ENCODE results near the gene NKAIN4.
"Not testable (repeated sequence)": the region's sequence is repeated elsewhere in the genome, so short reads cannot be mapped to it uniquely, and the experiment has no call there.

Gene NKAIN4

DNA sequence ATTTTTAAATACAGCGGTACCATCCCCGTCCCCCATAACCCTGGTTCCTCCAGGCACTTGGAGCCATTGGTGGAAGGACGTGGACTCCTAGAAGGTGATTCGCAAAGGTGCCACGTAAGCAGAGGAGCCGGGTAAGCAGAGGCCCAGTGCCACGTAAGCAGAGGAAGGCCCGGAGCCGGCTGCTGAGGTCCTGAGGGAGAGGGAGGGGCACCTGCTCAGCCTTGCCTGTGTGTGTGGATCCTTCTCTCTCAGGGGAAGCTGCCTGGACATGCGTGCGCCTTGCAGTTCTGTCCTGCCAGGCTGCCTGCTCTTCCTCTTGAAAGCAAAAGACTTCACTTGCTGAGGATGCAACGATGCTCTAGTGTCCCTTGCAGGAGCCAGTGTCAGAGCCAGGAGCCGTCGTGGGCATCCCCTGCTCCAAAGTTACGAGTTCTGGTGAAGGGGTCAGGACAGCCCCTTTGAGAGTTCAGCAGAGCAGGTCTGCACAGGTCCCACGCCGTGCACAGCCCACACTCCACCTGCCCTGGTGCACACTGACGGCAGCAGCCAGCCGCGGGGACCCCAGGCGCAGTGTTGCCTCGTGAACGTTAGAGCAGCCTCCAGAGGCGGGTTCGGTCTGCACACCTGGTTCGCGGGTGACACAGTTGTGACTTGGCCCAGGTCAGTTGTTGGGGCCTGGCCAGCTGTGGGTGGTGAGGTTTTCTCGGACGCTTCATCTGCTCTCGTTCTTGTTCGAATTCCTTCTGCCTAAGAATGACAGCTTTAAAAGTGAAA, 1.9 kb upstream of the NKAIN4 start:
- DNase-seq = no peak

DNA sequence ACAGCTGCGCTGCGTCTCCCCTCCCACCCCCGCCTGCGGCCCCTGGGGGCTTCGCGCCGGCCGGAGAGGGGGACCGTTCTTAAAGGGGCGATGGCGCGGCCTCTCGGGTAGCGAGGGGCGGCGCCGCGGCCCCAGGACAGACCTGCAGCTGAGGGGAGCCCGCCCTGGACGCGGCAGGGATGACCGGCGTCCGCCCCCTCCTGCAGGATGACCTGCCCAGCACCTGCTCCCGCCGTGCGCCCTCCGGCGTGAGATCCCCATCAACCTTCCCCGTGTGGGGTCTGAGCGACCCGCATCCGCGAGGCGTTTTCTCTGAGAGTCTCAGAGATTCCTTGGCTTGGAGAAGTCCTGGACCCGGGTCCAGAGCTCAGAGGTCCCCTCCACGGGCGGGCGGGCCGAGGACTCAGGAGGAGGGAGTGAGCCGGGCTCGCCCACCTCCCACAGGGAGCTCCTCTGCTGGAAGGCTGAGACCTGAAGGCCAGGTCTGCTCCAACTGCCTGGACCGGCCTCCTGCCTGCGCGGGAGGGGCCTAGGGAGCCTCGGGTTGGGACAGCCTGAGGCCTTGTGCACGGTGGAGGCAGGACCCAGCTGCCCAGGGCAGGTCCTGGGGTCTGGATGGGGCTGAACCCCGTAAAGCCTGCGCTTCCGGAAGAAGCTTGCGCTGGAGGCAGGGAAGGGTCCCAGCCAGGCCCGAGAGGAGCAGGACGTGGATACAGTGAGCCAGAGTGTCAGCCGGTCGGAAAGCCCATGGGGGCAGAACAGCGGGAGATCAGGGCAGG, 532 bp upstream of the NKAIN4 start:
- DNase-seq = no peak

DNA sequence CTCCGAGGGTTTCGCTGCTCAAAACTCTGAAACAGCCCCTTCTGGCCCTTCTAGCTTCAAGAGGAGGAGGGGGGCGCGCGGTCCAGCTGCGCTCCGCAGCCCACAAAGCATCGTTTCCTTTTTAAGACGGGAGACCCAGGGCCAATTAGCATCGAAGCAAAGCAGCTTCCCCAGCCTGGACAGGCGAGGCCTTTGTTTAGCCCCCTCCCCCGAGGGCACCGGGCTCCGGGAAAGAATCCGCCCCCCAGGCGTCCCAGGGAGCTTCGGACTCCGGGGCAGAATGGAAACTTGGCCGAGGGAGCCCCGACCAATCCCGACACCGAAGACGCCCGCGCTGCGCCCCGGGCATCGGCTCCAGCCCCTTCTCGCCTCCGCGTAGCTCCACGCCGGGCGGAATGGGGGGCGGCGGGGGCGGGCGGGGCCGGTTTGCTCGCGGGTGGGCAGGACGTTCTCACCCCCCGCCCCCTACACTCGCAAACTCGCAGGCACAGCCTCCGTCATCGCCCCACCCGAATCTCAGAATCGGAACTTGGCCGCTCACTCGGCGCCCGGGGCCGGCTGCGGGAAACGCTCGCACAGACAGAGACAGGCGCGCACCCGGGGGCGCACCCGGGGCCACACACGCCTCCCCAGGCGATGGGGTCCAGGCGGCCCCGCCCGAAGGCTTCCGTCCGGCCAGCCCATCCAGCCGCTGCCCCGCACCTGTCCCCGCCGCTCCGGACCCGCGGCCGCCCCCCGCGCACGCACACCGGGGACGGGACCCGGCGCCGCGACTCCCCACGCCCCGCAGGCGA, 628 bp downstream of the NKAIN4 start:
- no peak for DNase-seq

DNA sequence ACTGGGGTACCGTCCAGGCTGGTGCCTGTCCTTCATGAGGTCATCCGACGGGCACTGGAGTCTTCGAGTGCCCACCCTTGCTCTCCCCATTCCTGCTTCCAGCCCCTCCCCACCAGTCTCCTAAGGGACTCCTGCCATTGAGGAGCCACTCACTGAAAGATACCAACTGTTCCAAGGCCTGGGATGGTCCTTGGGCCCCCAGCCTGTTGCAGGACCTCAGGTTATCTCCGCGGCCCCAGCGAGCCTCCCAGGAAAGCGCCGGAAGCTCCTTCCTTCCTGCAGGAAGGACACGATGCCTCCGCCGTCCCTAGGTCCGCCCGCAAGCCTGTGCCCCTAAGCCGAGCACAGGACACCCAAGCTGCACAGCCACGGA, 1.2 kb downstream of the NKAIN4 start:
- no peak for DNase-seq

DNA sequence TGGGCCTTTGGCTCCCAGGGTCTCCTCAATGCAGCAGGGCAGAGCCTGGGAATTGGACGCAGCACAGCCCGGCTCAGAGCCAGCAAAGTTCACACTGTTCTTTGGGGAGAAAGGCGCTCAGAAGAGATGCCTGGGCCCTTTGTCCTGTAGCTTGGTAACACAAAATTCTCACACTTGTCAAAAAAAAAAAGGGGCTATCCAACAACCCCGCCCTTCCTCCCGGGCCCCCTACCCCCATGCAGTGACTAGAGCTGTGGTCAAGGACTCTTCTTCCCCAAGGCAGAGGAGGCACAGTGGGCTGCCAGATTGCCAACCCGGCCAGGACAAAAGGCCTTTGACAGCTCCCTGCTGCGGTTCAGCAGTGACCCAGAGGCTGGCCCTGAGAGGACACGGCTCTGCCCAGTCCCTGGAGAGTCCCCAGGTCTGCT, 2.0 kb downstream of the NKAIN4 start:
- no peak for DNase-seq

DNA sequence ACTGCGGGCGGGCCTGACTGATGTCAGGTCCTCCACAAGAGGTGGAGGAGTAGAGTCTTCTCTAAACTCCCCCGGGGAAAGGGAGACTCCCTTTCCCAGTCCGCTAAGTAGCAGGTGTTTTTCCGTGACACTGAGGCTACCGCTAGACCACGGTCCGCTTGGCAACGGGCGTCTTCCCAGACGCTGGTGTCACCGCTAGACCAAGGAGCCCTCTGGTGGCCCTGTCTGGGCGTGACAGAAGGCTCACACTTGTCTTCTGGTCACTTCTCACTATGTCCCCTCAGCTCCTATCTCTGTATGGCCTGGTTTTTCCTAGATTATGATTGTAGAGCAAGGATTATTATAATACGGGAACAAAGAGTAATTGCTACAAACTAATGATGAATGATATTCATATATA, 2.9 kb downstream of the NKAIN4 start:
- DNase-seq = not testable (repeated sequence)

DNA sequence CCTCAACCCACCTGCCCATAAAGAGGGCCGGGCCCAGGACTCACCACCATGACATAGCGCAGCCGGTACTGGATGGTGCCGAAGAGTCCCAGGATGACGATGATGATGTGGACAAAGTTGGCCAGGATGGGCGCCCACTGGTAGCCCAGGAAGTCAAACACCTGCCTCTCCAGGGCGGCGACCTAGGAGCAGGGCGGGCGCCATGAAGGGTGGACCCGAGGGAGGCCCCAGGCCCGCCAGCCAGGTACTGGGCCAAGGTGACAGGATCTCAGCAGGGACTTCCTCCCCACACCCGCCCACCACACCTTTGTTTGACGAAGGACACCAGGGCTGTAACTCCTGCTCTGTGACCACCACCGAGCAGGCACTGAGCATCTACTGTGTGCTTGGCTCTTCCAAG, 4.4 kb downstream of the NKAIN4 start:
- no peak for DNase-seq

DNA sequence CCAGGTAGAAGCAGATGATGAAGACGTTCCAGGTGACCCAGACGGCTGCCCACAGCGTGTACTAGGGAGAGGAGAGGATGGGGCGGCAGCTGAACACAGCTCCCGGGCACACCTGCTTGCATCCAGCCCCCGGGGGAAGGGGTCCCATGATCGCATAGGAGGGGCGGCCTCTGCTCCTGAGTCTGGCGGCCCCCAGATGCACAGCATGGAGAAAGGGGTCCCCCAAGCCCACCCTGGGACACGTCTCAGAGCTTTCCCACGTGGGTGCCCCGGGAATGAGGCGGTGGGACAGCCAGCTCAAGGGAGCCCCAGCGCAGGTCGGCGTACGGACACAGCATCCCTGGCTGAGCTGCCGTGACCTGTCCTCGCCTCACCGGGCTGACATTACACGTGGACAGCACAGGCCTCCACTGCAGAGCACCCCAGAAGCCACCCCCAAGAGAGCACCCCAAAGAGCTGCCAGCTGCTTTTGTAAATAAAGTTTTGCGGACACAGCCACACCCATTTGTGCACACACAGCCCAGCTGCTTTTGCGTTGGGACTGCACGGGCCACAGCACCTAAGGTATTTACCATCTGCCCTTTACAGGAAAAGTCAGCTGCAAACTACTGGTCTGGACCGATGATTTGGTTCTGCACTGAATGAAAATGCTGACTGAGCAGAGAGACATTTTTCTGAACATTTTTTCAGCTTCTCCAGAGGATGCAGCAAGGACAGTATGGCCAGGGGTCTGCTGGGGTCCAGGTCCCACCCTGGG, 5.2 kb downstream of the NKAIN4 start:
- DNase-seq = no peak

DNA sequence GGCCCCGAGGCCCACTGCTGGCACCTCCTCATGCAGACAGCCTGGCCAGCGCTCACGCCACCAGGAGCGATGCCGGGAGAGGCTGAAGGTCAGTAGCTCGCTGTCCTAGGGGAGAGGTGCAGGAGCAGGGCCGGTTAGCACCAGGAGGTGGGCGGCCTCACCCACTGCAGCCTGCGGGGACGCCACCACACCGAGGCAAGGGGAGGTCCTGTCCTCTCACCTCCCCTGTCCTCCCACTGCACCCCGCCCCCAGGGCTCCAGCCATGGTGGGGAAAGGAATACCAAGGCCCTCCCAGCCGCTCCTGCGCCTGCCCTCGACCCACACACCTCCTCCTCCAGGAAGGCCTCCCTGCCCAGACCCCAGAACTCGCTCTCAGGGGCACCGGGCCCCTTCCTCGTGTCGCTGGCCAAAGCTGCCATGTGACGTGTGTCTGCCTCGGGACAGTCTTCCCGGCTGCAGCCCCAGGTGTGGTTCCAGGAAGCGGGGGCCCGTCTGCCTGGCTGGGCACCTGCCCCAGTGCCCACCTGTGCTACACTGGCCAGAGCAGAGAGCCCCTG, 6.5 kb downstream of the NKAIN4 start:
- no peak for DNase-seq

DNA sequence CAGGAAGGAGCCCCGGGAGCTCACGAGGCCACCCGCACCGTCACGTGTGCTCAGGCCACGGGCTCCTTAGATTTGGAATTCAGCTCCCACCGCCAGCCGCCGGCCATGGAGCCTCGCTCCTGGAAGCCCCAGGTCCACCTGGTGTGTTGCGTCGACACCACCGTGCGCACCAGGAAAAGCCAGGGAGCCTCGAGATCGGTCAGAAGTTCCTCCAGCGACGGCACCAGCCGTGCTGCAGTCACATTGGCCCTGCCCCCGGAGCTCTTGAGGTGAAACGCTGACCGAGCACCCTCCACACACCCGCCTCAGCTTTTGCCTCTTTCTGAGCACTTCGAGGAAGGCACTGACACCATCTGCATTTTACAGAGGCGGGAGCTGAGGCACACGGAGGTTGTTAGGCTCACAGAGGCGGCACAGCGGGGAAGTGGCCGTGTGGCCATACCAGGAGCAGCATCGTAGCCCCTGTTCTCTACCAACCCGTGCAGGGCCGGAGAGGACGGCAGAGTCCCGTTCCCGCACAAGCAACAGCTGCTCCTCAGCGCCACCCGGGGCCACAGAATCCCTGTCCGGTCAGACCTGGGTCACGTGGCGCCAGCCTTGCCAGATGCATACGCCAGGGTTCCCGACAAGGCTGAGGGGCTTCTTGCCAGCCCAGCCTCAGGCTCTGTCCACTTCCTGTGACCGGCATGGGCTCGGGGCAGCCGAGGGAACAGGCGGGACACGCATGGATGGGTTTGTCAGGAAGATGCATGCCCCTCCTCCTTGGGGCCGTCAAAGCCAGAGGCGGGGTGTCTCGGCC, 7.6 kb downstream of the NKAIN4 start:
- no peak for DNase-seq

DNA sequence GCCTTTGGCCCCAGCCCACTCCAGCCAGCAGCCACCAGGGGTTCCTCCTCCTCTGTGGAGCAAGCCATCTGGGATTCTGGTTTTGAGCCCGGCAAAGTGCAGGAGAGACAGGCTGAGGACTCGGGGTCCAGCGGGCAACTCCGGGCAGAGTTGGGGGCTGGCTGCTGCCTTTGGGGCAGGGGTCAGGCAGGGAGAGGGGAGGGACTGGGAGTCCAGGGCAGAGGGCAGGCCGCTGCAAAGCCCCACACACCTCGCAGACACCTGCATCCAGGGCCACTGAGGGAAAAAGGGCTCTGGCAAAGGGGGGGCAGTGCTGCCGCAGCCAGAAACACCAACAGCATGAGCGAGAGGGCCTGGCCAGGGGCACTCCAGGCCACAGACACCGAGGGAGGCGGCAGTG, 9.8 kb downstream of the NKAIN4 start:
- no peak for DNase-seq

DNA sequence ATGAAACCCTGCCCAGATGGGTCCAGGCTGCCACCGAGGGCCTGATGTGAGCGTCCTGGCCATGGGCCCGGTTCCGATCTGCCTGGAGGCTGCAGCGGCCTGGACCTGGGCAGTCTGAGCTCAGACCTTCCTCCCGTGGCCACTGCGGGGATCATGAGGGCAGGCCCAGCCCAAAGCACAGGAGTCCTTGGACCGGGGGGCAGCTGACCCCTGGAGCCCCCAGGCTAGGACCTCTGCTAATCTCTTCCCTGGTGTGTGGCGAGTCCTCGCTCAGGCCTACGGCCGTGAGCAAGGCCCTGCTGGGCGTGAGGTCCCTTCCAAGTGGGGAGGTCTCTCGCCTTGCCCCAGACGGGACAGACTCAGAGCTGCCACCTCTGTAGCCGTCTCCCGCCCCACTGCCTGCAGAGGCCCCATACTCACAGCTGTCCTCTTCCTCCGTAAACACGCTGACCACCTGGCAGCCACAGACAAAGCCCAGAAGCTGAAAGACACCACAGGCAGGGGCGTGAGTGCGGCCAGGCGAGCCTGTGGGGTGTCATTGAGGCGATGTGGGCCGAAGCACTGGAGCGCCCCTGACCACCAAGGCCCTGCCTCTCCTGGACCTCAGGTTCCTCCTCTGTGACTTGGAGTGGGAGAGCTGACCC, 10.5 kb downstream of the NKAIN4 start:
- no peak for DNase-seq

DNA sequence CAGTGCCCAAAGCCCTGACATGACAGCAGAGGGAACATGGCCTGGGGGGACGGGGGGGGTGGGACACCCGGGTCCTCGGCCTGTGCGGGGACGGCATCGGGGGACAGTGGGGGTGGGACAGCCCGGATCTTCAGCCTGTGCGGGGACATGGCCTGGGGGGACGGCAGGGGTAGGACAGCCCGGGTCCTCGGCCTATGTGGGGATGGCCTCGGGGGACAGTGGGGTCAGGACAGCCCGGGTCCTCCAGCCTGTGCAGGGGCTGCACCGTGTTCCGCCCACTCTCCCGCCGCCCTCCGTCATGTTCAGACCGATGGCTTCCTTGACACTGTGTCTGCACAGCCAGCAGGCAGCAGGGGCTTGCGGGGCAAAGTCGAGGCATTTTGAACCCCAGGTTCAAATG, 11.5 kb downstream of the NKAIN4 start:
- no peak for DNase-seq

DNA sequence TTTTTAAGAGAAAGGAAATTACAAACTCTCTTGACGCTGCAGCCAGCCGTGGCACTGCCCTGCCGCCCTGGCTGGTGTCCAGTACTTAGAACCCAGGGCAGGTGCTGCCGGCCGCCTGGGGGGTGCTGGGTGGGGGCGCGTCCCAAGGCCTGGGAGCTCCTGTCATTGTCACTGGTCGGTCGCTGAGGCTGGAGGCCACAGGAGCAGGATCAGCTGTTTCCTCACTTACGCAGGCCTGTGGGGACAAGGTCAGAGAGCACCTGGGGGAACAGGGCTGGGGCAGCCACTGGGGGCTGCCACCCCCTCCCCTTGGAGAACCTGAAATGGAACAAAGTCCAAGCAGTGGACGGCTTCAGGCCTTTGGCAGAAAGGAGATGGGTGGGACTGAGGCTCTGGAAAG, 13.0 kb downstream of the NKAIN4 start:
- DNase-seq = no peak

DNA sequence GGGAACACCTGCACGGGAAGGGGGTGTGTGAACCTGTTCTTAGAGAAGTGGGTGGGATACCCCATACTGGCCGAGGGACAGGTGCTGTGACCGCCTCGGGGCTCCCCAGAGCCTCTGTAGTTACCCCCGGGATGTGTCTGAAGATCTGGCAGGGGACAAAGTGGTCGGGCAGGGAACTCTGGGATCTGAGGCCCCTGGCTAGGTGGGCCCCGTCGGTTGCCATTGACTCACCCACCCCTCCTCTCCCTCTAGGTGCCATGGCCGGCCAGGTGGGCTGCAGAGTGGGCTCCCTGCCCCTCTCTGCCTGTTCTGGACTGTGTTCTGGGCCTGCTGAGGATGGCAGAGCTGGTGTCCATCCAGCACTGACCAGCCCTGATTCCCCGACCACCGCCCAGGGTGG, 14.3 kb downstream of the NKAIN4 start:
- DNase-seq = no peak

DNA sequence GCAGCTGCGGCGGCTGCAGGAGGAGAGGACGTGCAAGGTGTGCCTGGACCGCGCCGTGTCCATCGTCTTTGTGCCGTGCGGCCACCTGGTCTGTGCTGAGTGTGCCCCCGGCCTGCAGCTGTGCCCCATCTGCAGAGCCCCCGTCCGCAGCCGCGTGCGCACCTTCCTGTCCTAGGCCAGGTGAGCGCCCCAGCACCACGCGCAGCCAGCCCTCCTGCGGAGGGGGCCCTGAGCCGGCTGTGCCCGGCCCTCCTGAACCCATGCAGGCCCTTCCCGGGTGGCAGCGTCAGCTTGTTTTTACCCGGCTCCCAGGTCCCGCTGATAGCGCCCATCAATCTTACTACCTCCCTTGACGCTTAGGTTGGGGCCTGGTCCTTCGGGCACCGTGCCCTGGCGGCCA, 14.8 kb downstream of the NKAIN4 start:
- DNase-seq = no peak

DNA sequence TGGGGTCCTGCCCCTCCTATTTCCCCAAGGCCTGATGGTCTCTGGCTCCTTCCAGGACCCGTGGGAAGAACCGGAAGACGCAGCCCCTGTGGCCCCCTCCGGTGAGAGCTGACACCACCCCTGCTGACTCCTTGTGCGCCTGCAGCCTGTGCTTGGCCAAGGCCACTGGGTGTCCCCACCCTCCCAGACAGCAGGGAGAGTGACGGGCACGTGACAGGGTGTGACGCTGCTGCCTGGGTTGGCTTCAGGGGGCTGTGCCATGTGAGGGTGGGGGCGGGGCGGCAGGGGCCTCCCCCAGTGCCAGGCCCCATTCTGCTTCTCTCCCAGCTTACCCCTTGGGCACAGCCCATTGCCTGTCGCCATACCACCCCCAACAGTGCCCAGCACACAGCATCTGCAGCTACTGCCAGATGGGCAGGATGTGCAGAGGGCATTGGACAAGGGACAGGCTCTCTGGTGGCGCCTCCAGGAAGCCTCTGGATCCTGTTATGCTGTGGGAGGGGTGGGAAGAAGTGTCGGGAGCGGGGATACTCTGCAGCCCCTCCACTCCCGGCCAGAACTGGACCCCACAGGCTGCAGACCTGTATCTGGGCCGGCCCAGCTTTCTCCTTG, 15.6 kb downstream of the NKAIN4 start:
- no peak for DNase-seq

DNA sequence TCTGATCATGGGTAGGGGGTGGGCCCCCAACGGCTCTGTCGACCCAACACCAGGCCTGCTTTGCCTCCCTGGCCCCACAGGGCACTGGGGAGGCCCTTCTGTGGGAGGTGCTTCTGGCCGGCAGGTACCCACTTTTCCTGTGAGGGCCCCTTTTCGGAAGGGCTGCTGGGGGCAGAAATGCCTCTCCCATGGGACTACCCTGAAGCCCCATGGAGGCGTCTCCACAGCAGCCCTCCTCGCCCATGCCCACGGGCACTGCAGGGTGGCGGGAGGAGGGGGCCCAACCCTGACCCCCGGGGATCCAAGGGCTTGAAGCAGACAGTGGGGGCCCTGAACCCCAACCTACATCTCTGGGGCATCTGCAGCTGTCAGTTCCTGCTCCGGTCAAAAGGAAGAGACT, 16.2 kb downstream of the NKAIN4 start:
- no peak for DNase-seq

DNA sequence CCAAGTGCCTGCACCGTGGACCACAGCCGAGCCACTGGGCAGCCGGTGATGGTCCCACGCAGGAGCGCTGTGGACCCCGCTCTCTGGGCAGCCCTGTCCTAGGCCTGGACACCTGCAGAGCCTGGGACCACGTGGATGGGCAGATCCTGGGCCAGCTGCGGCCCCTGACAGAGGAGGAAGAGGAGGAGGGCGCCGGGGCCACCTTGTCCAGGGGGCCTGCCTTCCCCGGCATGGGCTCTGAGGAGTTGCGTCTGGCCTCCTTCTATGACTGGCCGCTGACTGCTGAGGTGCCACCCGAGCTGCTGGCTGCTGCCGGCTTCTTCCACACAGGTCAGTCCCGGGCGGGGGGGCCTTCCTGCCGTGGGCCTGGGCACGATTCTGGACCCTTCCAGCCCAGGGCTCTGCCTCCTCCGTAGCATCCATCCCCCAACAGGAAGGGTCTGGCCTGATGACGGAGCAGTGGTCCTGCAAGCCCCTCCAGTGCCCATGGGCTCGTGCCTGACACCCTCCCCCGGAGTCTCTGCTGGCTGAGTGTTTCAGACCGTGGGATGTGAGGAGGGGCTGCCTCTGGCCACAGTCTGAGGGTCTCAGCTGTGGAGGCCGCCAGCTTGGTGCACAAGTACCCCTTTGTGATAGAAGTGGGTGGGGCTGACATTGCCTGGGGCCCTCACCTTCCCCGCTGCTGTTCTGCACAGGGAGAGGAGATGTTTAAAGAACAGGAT, 18.0 kb downstream of the NKAIN4 start:
- DNase-seq = no peak

DNA sequence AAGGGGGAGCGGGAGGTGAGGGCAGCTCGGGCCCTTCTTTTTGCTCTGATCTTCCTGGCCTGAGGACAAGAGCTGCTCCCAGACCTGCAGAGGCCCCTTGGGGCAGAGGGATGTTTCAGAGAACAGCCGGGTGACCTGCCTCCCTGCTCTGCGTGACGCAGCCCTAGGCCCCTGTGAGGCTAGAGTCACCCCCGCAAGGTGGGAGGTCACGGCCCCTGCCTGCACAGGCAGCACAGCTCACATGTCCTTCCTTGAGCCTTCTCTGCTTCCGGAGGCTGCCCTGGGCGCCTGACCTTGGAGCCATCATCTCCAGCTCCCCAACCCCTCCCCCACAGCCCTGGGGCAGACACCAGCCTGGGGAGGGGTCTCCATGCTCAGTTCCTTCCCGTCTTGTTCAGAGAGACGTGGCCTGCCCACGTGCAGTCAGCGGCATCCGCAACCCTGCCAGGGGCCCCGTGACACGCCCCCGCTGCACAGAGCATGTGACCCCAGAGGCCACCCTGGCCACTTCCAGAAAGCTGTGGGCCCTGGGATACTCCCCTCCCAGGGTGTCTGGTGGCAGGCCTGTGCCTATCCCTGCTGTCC, 18.8 kb downstream of the NKAIN4 start, which contains the start of gene BIRC7:
BIRC7 (plus strand) TSS at position 507 of the 585 bp plus-strand sequence. CDS start 192 bp downstream, outside the sequence.
- DNase-seq = no peak

All from activated CD4-positive, alpha-beta T cell treated with anti-CD3 and anti-CD28 coated beads for 4 hours (primary cell).